Stimulated activated CD4-positive, alpha-beta T cell treated with anti-CD3 and anti-CD28 coated beads, TNF-alpha, amount 100 ng/mL, for 48 hours (primary cell): ENCODE measurements around the gene ATG2A.

Experiments
- DNase-seq, 3 donors: peaks; one replicate each; pipeline ENCODE4 v3.0.0-alpha.2; 2020; ENCODE audit warnings: low read depth in 3 of 3

Gene ATG2A

GRCh38 chr11:64885367-64886286 lies 31.4 kb downstream of the ATG2A start:
- no peak for DNase-seq

GRCh38 chr11:64884019-64884418 lies 33.0 kb downstream of the ATG2A start:
- DNase-seq = no peak

DNA sequence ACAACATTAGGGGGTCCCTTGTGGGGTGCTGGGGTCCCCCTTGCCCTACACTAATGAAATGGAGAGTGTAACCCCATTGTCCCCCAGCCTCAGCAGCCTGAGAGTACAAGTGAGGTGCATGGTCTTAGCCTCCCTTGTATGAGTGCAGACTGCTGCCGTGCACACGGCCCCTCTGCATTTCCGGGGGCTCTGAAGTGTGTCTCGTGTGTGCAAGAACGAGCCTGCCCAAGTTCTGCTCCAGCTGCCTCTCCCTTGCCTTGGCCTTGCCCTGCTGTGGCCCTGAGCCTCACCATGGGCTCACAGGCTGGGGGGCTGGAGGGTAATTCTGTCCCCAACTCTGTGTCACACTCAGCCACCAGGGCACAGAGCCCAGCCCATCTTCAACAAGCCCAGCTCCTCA lies 33.4 kb downstream of the ATG2A start:
- DNase-seq = no peak

DNA sequence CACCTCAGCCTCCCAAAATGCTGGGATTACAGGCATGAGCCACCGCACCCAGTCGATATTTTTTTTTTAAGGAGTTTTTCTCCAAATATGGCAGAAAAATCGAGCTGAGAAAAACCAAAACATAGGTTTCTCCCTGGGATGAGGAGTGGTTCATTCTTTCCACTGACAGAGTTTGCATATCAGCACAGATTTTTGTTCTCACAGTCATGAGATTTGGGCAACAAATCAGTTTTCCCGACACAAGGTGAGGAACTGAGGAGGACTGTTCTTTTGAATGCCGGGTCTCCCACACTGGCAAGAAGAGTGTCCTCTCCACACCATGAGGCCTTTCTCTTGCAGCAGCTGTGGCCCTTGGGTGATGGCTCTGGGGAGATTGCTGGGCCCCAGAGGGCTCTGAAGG lies 34.8 kb downstream of the ATG2A start:
- DNase-seq = no peak

- DNase-seq = no peak
Measured at GRCh38 chr11:64881476-64881875, 35.5 kb downstream of the ATG2A start.

DNA sequence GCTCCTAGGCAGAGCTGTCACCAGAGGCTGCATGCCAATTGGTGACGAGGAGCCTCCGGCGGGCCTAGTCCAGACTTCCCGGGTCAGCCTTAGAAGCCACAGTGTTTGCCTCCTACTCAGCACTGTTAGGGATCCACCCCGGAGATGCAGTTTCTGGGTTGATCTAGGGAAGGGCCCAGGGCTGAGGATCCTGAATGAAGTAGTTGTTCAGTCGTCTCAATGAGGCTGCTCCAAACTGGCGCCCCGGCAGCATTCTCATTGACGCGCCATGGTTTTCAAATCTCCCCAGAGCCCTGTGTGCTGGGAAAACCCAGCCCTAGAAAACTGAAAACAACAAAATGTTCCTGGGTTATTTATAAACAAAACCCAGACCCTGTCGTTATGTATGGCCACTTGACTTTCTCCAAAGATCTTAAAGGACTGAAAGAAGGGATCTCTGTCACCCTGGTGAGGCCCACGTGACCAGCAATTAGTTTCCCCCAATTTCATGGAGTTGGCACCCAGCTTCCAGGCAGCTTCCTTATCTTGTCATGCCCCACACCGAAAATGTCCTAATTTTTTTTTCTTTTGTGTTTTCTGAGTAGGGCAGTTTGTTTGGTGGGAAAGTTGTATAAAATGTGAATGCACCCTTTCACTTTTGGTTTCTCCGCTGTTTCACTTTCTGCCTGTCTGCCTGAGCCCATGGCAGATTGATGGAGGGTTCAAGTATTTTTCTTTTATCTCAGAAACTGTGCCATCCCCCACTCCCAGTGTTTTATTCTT lies 36.6 kb downstream of the ATG2A start:
- DNase-seq = no peak

DNA sequence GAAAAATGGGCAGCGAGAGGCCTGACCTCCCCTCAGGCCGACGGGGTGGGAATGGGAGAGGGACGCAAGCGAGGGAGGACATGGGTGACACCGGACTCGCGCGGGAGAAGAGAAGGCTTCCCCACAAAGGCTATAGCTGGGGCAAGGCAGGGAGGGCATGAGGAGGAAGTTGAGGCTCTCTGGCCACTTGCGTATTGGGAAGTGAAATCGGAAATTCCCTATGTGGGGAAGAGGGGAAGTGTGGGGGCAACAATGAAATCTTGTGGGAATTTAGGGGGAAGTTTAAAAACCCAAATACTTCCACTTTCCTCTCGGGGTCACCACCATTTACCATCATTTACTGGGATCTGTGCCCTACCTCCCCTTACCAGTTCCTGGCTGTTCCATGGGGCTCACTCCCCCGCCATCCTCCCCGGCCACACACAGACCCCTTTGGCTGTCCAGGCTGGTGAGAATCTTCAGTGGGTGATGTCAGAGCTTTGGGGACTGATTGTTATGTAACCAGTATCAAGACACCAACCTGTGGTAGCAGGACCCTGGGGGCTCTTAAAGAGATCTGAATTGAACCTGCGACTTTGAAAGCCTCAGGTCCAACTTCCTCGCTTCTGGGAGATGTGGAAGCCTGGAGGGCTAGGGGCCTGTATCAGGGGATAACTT lies 37.6 kb downstream of the ATG2A start:
- no peak for DNase-seq

- peak; percentile 99 to 100 (median 99) for DNase-seq
Measured at GRCh38 chr11:64878494-64879243, 38.3 kb downstream of the ATG2A start, which contains the start of gene EHD1. EHD1 (minus strand) TSS chr11:64878621; CDS start chr11:64878464, 157 bp downstream.

DNA sequence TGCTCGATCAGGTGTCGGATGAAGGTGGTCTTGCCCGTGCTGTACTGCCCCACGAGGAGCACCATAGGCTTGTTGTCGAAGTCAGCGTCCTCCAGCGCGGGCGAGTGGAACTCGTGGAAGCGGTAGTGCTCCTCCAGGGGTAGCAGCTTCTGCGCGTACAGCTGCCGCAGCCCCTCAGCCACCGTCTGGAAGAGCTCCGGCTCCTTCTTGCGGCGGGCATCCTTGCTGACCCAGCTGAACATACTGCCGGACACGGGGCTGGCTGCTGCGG lies 38.9 kb downstream of the ATG2A start:
- DNase-seq = no peak

GRCh38 chr11:64877390-64878222 lies 39.4 kb downstream of the ATG2A start:
- DNase-seq = no peak

- no peak for DNase-seq
Measured at GRCh38 chr11:64876835-64877341, 40.1 kb downstream of the ATG2A start.

GRCh38 chr11:64876229-64876750 lies 40.7 kb downstream of the ATG2A start:
- no peak for DNase-seq

GRCh38 chr11:64875369-64876228 lies 41.4 kb downstream of the ATG2A start:
- no peak for DNase-seq

GRCh38 chr11:64874308-64875240 lies 42.4 kb downstream of the ATG2A start:
- DNase-seq = no peak

DNA sequence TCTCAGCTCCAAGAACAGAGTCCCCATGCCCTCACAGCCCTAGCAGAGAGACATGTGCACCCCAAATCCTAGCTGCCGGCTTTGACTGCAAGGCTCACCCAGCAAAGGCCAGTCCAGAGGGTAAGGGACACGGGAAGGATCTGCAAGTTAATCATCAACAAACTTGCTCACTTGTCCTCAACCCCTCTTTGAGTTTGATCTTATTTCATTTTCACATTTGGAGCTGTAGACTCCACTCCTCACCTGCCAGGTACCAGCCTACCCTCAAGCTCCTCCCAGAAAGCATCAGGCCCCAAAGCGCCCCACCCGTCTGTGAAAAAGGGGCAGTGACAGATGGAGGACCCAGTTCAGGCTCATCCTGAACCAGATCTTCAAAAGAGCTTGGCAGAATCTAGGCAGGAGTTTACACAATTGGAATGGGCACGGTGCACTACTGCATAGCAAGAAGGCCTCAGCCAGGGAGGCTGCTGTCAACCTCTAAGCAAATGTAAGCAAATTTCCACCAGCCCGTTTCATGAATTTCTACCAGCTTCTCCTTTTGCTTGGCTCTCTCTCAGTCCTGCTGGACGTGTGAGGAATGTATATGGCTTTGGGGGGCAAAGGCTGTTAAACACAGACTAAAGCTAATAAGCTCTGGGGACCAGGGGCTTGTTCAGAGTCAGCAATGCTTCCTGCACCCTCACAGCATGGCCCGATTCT lies 44.1 kb downstream of the ATG2A start:
- DNase-seq = no peak

DNA sequence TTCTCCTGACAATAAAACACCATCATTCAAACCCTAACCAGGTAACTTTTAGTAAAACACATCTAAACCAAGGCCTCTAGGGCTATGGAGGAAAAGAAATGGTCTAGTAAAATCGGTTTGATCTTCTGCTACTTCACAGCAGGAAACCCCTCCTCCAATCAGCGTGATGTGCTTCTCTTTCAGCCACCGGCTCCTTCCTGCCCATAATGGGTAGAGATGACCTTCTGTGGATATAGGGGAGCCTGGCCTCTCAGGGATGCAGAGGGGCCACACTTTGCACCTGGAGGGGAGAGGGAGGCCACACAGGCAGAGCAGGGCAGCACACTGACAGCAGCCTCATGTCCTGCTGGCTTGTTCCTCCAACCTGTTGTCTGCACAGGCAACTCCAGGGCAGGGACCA lies 45.5 kb downstream of the ATG2A start:
- DNase-seq = no peak

GRCh38 chr11:64870893-64871466 lies 46.0 kb downstream of the ATG2A start:
- DNase-seq = no peak
